SW 1271 (cell line): ENCODE data around the gene UNC13A.

ENCODE experiments used
- DNase-seq, 2 experiments: peaks; one replicate each; lab custom pipeline; 2025; lab: John Stamatoyannopoulos, UW

Gene UNC13A

GRCh38 chr19:17687857-17688784, at the start of gene UNC13A:
Gene UNC13A (minus strand): TSS chr19:17688354. CDS start chr19:17688199, 155 bp downstream.
- DNase-seq: no peak

- DNase-seq: peak in 1 of 2 experiments; percentile 7
These were observed 49.6 kb upstream of the UNC13A start for GRCh38 chr19:17737690-17738153.

DNA sequence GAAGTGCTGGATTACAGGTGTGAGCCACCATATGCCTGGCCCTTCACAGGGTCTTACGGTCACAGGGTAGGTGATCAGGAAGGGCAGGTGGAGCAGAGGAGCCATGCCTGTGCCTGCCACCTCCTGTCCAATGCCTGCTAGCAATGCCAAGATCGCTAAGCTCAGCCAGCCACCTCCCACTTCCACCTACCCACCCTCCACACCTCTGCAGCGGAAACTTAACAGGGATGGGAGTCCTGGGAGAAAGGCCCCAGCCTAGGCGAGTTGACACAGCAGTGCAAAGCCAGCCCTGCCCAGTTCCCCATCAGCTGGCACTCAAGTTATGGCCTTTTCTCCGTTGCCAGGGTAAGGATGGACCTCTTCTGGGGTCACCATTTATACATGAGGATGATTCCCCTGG, 47.3 kb upstream of the UNC13A start:
- DNase-seq: no peak

- DNase-seq: no peak
These were observed 46.0 kb upstream of the UNC13A start for GRCh38 chr19:17734146-17734545.

DNA sequence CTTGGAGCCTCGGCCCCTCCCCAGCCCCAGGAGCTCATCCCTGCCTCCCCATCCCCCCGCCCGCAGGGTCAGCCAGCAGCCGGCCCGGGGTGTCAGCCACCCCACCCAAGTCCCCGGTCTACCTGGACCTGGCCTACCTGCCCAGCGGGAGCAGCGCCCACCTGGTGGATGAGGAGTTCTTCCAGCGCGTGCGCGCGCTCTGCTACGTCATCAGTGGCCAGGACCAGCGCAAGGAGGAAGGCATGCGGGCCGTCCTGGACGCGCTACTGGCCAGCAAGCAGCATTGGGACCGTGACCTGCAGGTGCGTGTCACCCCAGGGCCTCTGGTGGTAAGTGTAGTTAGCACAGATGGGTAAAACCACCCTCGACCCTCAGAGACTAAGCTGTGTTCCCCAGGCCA, 45.0 kb upstream of the UNC13A start:
- no peak for DNase-seq

- DNase-seq: no peak
These were observed 39.7 kb upstream of the UNC13A start for GRCh38 chr19:17727843-17728242.

DNA sequence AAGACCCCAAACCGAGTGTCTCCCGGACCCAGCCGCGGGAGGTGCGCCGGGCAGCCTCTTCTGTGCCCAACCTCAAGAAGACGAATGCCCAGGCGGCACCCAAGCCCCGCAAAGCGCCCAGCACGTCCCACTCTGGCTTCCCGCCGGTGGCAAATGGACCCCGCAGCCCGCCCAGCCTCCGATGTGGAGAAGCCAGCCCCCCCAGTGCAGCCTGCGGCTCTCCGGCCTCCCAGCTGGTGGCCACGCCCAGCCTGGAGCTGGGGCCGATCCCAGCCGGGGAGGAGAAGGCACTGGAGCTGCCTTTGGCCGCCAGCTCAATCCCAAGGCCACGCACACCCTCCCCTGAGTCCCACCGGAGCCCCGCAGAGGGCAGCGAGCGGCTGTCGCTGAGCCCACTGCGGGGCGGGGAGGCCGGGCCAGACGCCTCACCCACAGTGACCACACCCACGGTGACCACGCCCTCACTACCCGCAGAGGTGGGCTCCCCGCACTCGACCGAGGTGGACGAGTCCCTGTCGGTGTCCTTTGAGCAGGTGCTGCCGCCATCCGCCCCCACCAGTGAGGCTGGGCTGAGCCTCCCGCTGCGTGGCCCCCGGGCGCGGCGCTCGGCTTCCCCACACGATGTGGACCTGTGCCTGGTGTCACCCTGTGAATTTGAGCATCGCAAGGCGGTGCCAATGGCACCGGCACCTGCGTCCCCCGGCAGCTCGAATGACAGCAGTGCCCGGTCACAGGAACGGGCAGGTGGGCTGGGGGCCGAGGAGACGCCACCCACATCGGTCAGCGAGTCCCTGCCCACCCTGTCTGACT, 39.0 kb upstream of the UNC13A start:
- DNase-seq: no peak

DNA sequence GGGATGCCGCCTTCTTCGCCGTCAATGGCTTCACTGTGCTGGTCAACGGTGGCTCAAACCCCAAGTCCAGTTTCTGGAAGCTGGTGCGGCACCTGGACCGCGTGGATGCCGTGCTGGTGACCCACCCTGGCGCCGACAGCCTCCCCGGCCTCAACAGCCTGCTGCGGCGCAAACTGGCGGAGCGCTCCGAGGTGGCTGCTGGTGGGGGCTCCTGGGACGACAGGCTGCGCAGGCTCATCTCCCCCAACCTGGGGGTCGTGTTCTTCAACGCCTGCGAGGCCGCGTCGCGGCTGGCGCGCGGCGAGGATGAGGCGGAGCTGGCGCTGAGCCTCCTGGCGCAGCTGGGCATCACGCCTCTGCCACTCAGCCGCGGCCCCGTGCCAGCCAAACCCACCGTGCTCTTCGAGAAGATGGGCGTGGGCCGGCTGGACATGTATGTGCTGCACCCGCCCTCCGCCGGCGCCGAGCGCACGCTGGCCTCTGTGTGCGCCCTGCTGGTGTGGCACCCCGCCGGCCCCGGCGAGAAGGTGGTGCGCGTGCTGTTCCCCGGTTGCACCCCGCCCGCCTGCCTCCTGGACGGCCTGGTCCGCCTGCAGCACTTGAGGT, 38.1 kb upstream of the UNC13A start:
- DNase-seq: no peak

GRCh38 chr19:17725422-17726078, 37.4 kb upstream of the UNC13A start:
- no peak for DNase-seq

GRCh38 chr19:17724655-17725054, 36.5 kb upstream of the UNC13A start:
- DNase-seq: no peak

GRCh38 chr19:17722655-17723240, 34.6 kb upstream of the UNC13A start:
- DNase-seq: no peak

- peak in 1 of 2 experiments; percentile 33 for DNase-seq
These were observed 33.7 kb upstream of the UNC13A start for GRCh38 chr19:17721821-17722220.

- DNase-seq: no peak
These were observed 33.0 kb upstream of the UNC13A start for GRCh38 chr19:17721111-17721628.

- DNase-seq: no peak
These were observed 32.3 kb upstream of the UNC13A start for GRCh38 chr19:17720440-17720839.

GRCh38 chr19:17719730-17720400, 31.7 kb upstream of the UNC13A start:
- DNase-seq: no peak

- peak; percentile 29 to 48 for DNase-seq
These were observed 31.0 kb upstream of the UNC13A start, which contains the start of gene MAP1S for GRCh38 chr19:17718947-17719711. Gene MAP1S (plus strand): TSS chr19:17719480. CDS start chr19:17719503, 23 bp downstream.

DNA sequence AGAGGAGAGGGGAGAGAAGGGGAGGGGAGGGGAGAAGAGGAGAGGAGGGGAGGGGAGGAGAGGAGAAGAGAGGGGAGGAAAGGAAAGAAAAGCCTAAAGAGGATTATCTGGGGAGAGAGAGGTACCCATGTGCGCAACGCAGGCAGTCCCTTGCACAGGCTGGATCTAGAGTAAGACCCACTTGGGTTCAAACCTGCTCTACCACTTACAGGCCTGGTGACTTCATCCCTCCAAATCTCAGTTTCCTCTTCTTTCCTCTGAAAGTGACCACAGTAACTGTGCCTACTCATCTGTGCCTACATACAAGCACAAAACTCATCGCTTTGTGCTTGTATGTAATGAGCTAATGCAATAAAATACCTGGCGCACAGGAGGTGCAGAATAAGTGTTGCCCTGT, 30.4 kb upstream of the UNC13A start:
- no peak for DNase-seq

DNA sequence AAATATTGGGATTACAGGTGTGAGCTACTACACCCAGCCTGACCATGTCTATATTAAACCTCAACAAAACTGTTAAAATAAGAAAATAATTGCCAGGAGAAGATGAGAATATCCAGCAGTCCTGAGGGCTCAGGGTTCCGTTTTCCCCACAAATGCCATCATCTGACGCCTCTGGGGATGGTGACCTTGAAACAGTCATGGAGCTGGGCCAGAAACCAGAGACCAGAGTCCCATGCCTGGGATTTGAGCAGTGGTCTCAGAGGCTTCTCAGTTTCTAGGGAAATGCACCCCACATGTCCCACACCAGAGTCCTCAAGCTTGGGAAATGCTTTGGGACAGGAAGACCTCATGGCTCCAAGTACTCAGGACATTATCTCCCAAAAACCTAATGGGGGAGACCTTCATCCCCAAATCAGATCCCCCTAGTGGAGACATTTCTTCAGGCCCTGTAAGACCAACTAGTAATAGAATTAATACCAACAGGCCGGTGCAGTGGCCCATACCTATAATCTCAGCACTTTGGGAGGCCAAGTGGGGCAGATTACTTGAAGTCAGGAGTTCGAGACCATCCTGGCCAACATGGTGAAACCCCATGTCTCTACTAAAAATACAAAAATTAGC, 28.3 kb upstream of the UNC13A start:
- no peak for DNase-seq

DNA sequence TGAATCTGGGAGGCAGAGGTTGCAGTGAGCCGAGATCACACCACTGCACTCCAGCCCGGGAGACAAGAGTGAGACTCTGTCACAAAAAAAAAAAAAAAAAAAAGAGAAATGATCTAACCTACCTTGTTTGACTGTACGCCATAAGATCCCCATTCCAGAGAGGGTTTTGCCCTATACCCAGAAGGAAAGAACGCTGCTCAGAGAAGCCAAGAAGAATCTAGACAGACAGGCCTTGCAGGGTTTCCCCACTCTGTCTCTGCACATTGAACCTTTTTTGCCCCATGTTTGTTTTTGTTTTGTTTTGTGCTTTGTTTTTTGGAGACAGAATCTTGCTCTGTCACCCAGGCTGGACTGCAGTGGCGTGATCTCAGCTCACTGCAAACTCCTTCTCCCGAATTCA, 23.7 kb upstream of the UNC13A start:
- DNase-seq: no peak
